ENCODE results near the gene C4BPA.

The C4BPA gene

DNA sequence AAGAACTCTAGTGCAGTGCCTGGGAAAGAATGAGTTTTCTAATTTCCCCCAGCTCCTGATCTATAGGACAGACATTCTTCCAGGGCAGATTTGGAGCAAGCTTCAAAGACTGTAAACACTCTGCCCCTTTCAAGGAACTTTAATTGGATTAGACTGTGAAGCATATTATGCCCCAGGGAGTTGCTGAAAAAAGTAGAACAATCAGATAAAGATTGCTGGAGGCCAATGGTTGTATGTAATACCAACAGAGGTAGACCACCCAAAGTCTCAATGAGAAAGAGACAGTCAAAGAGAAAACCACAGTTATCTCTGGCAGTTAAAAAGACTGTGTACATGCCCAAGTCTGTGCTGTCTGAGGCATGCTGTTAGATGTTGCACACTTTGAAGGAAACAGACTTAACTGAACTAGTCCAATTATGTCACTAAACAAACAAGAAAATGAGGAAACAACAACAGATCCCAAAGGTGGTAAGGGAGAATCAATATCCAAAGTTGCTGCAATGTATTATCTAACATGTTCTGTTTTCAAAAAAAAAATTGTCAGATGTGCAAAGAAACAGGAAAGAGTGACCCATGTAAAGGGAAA lies 24.4 kb downstream of the C4BPA start:
- Histone ChIP-seq H3K4me3 (ENCODE audit: severe bottlenecking) (no peak overlapping the region), H3K9me3 (ENCODE audit: severe bottlenecking) (peaks cover 2% of the 10 kb centered on the region), H3K36me3 (ENCODE audit: low read depth) (no peaks in the 10 kb centered on the region), H3K27ac (ENCODE audit: poor library complexity, severe bottlenecking) (no peak overlapping the region), H3K4me1 (ENCODE audit: insufficient read depth, poor library complexity, severe bottlenecking) (no peaks in the 10 kb centered on the region), H3K27me3 (ENCODE audit: insufficient read depth, poor library complexity, severe bottlenecking) (peaks cover under 1% of the 10 kb centered on the region)
- no peak for TF ChIP-seq CTCF (IDR thresholded peaks at IDR 0.05; ENCODE audit: poor library complexity, severe bottlenecking)
- no peak for ATAC-seq (ENCODE audit: low read depth)
- no peak for DNase-seq (ENCODE audit: low spot score)

DNA sequence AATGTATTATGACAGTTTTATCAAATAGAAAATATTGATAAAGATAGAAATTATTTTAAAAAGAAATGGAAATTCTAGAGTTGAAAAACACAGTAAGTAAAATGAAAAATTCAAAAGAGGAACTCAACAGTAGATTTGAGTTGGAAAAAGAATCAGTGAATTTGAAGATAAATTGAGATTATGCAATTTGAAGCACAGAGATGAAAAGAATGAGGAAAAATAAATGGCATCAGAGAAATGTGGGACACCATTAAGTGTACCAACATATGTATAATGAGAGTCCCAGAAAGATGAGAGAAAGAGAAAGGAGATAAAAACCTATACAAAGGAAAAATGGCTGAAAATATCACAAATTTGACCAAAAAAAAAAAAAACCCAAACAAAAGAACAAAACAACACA lies 25.0 kb downstream of the C4BPA start:
- DNase-seq (ENCODE audit: low spot score) (no peak), ATAC-seq (ENCODE audit: low read depth) (no peak)
- no peak for TF ChIP-seq CTCF (IDR thresholded peaks at IDR 0.05; ENCODE audit: poor library complexity, severe bottlenecking)
- Histone ChIP-seq H3K27ac (ENCODE audit: poor library complexity, severe bottlenecking) (no peak overlapping the region), H3K4me3 (ENCODE audit: severe bottlenecking) (no peak overlapping the region), H3K36me3 (ENCODE audit: low read depth) (no peaks in the 10 kb centered on the region), H3K27me3 (ENCODE audit: insufficient read depth, poor library complexity, severe bottlenecking) (no peaks in the 10 kb centered on the region), H3K9me3 (ENCODE audit: severe bottlenecking) (peaks cover 2% of the 10 kb centered on the region), H3K4me1 (ENCODE audit: insufficient read depth, poor library complexity, severe bottlenecking) (no peaks in the 10 kb centered on the region)

- no peak for TF ChIP-seq CTCF (IDR thresholded peaks at IDR 0.05; ENCODE audit: poor library complexity, severe bottlenecking)
- Histone ChIP-seq H3K27ac (ENCODE audit: poor library complexity, severe bottlenecking) (no peak overlapping the region), H3K9me3 (ENCODE audit: severe bottlenecking) (peaks cover 2% of the 10 kb centered on the region), H3K27me3 (ENCODE audit: insufficient read depth, poor library complexity, severe bottlenecking) (no peaks in the 10 kb centered on the region), H3K4me1 (ENCODE audit: insufficient read depth, poor library complexity, severe bottlenecking) (no peaks in the 10 kb centered on the region), H3K4me3 (ENCODE audit: severe bottlenecking) (no peak overlapping the region), H3K36me3 (ENCODE audit: low read depth) (no peaks in the 10 kb centered on the region)
- ATAC-seq (ENCODE audit: low read depth) (no peak), DNase-seq (ENCODE audit: low spot score) (no peak)
These were observed 26.4 kb downstream of the C4BPA start for GRCh38 chr1:207130252-207131036.

GRCh38 chr1:207131163-207131562 lies 27.1 kb downstream of the C4BPA start:
- TF ChIP-seq CTCF (IDR thresholded peaks at IDR 0.05; ENCODE audit: poor library complexity, severe bottlenecking), result no peak
- Histone ChIP-seq H3K36me3 (ENCODE audit: low read depth) (no peaks in the 10 kb centered on the region), H3K27ac (ENCODE audit: poor library complexity, severe bottlenecking) (no peak overlapping the region), H3K9me3 (ENCODE audit: severe bottlenecking) (peaks cover 2% of the 10 kb centered on the region), H3K4me1 (ENCODE audit: insufficient read depth, poor library complexity, severe bottlenecking) (no peaks in the 10 kb centered on the region), H3K4me3 (ENCODE audit: severe bottlenecking) (no peak overlapping the region), H3K27me3 (ENCODE audit: insufficient read depth, poor library complexity, severe bottlenecking) (no peaks in the 10 kb centered on the region)
- no peak for DNase-seq (ENCODE audit: low spot score)
- ATAC-seq (ENCODE audit: low read depth), result no peak

GRCh38 chr1:207134581-207134980 lies 30.5 kb downstream of the C4BPA start:
- no peak overlapping the region for H3K27ac ChIP-seq (ENCODE audit: poor library complexity, severe bottlenecking)
- DNase-seq (ENCODE audit: low spot score), result no peak
- no peaks in the 10 kb centered on the region for H3K9me3 ChIP-seq (ENCODE audit: severe bottlenecking)
- TF ChIP-seq CTCF (IDR thresholded peaks at IDR 0.05; ENCODE audit: poor library complexity, severe bottlenecking), result no peak
- no peaks in the 10 kb centered on the region for H3K4me1 ChIP-seq (ENCODE audit: insufficient read depth, poor library complexity, severe bottlenecking)
- H3K27me3 ChIP-seq (ENCODE audit: insufficient read depth, poor library complexity, severe bottlenecking), result no peaks in the 10 kb centered on the region
- ATAC-seq (ENCODE audit: low read depth), result no peak
- no peak overlapping the region for H3K4me3 ChIP-seq (ENCODE audit: severe bottlenecking)
- no peaks in the 10 kb centered on the region for H3K36me3 ChIP-seq (ENCODE audit: low read depth)

All from RWPE2 (cell line).